Muscle layer of duodenum (tissue), 2 donors: ENCODE results near the gene WWOX.

Source experiments
- H3K27ac ChIP-seq: one replicate; pipeline ENCODE4 v1.7.0; 2013; ENCODE audit warnings: mild to moderate bottlenecking, low read length
- H3K27me3 ChIP-seq: one replicate; pipeline ENCODE4 v1.7.0; 2013; ENCODE audit warnings: low read depth, mild to moderate bottlenecking, control low read depth, low read length
- H3K36me3 ChIP-seq, 2 donors: one replicate each; pipeline ENCODE4 v1.7.0; 2013; ENCODE audit warnings: low read length in 2 of 2, control low read depth in 1 of 2, mild to moderate bottlenecking in 1 of 2; ENCODE audit not compliant: insufficient read depth in 2 of 2, control insufficient read depth in 1 of 2
- H3K4me1 ChIP-seq, 2 donors: one replicate each; pipeline ENCODE4 v1.7.0; 2013; ENCODE audit warnings: low read length in 2 of 2, mild to moderate bottlenecking in 2 of 2, control low read depth in 1 of 2, moderate library complexity in 1 of 2; ENCODE audit not compliant: insufficient read depth in 2 of 2, control insufficient read depth in 1 of 2
- H3K4me3 ChIP-seq, 2 donors: one replicate each; pipeline ENCODE4 v1.7.0; 2013; ENCODE audit warnings: low read length in 2 of 2, low read depth in 1 of 2, mild to moderate bottlenecking in 1 of 2
- H3K9me3 ChIP-seq, 2 donors: one replicate each; pipeline ENCODE4 v1.7.0; 2013; ENCODE audit warnings: low read length in 2 of 2, control low read depth in 1 of 2, mild to moderate bottlenecking in 1 of 2; ENCODE audit not compliant: control insufficient read depth in 1 of 2
- donor health status: healthy.

Gene WWOX

DNA sequence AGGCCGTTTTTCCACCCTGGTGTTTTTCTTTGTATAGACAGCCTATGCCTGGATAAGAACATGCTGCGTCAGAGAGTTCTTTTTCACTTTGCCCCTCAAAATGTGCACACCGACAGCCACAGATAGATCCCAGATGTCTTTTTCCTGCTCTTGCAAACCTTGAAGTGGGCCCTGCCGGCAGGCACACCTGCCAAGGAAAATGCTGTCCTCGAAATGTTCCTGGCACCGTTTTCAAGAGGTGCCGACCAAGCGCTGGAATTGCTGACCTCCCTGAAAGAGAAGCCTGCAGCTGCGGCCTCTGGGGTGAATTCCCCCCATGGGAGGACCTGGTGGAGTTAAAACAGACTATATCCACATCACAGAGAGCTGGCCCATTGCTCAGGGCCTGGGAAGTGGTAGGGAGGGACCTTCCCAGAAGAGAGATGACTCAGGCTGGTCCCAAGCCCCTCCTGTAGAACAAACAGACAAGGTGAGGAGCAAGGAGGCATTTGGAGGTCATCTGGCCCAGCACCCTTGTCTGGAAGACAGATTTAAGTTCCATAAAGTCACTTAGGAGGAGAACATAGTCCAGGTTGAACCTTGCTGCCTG, 833.0 kb downstream of the WWOX start:
- Histone ChIP-seq H3K27ac (no peak overlapping the region), H3K27me3 (no peaks in the 10 kb centered on the region), H3K4me1 (no peaks in the 10 kb centered on the region), H3K9me3 (no peaks in the 10 kb centered on the region), H3K4me3 (no peak overlapping the region), H3K36me3 (no peaks in the 10 kb centered on the region)

- Histone ChIP-seq H3K27me3 (no peaks in the 10 kb centered on the region), H3K4me3 (no peak overlapping the region), H3K36me3 (no peaks in the 10 kb centered on the region), H3K9me3 (no peaks in the 10 kb centered on the region), H3K27ac (no peak overlapping the region), H3K4me1 (no peaks in the 10 kb centered on the region)
Observed at GRCh38 chr16:78936060-78936459, 836.6 kb downstream of the WWOX start.

DNA sequence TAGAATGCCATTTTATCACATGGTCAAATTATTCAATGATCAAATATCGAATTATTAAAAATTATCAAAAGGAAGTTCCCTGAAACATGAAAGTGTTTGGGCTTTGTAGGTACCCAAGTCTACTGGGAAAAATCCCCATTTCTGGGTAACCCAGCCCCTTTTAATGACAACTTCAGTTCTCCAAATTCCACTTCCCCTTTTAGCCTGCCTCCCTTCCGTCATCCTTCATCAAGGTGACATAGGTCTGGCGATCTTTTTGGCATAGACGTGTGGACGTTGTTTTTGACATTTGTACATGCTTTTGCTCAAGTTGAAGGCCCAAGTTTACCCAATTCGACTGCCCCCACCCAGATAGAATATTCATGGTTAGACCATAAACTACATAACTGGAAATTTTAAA, 840.1 kb downstream of the WWOX start:
- no peaks in the 10 kb centered on the region for H3K9me3 ChIP-seq

GRCh38 chr16:78942625-78943245, 843.3 kb downstream of the WWOX start:
- Histone ChIP-seq H3K9me3 (no peaks in the 10 kb centered on the region), H3K4me3 (no peak overlapping the region), H3K4me1 (no peaks in the 10 kb centered on the region), H3K27me3 (no peaks in the 10 kb centered on the region), H3K27ac (no peak overlapping the region), H3K36me3 (no peaks in the 10 kb centered on the region)

More for the DNA sequence above, 840.1 kb downstream of the WWOX start:
- H3K27ac ChIP-seq: no peak overlapping the region
- H3K27me3 ChIP-seq: no peaks in the 10 kb centered on the region
- H3K36me3 ChIP-seq: no peaks in the 10 kb centered on the region
- no peak overlapping the region for H3K4me3 ChIP-seq
- H3K4me1 ChIP-seq: no peaks in the 10 kb centered on the region

DNA sequence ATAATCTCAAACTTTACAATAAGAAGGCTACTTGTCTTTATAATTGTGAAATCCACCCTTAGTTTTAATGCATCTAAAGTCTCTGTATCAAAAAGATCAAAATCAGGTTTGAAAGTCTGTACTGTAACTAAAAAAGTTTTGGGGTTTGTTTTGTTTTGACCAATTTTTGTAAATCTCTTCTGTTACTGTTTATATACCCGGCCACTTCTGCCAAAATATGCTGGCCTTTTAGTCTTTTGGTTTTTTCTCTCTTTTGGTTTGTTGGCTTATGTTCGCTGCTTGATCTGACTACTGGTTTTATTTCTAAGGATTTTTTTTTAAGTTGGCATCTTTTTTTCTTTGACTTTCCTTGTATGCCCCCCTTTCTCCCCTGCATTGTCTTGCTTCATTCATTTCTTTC, 845.9 kb downstream of the WWOX start:
- no peaks in the 10 kb centered on the region for H3K4me1 ChIP-seq
- H3K27ac ChIP-seq: no peak overlapping the region
- H3K4me3 ChIP-seq: no peak overlapping the region
- no peaks in the 10 kb centered on the region for H3K9me3 ChIP-seq
- H3K27me3 ChIP-seq: no peaks in the 10 kb centered on the region
- H3K36me3 ChIP-seq: no peaks in the 10 kb centered on the region

- Histone ChIP-seq H3K36me3 (no peaks in the 10 kb centered on the region), H3K27ac (no peak overlapping the region), H3K27me3 (no peaks in the 10 kb centered on the region), H3K4me1 (no peaks in the 10 kb centered on the region), H3K9me3 (no peaks in the 10 kb centered on the region), H3K4me3 (no peak overlapping the region)
Observed at GRCh38 chr16:78946556-78946955, 847.1 kb downstream of the WWOX start.

DNA sequence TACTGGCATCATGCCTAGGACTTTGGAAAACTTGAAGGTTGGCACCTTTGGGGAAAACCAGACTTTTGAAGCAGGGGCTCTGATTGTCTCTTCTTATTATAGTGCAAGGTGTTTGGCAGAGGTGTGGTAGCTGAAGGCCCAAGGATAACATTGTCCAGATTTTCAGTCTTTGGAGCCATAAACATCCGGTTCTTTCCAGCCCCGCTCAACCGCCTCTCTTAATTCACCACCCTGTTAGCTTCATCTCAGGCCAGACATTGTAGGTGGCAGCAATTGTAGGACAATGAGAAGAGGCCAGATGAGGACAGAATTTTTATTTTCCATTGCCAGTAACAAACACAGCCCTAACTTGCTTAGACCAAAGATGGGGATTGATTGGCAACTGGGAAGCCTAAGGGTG, 851.3 kb downstream of the WWOX start:
- no peaks in the 10 kb centered on the region for H3K4me1 ChIP-seq
- no peak overlapping the region for H3K4me3 ChIP-seq
- no peaks in the 10 kb centered on the region for H3K27me3 ChIP-seq
- H3K27ac ChIP-seq: no peak overlapping the region
- no peaks in the 10 kb centered on the region for H3K9me3 ChIP-seq
- H3K36me3 ChIP-seq: no peaks in the 10 kb centered on the region

DNA sequence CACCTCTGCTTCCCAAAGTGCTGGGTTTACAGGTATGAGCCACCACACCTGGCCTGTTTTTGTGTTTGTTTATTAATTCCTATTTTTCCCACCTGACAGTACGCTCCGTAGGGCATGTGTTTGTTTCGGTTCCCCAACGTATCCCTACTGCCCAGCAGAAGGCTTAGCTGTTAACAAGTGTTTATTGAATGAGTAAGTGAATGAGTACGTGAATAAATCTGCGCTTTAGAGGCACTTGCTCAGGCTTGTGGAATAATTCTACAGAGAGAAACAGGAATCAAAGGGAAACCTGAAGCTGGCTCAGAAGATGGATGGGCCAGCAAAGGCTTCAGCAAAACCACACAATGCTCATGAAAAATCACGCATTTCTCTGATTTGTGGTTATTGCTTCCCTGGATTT, 853.2 kb downstream of the WWOX start:
- no peaks in the 10 kb centered on the region for H3K4me1 ChIP-seq
- no peaks in the 10 kb centered on the region for H3K27me3 ChIP-seq
- H3K9me3 ChIP-seq: no peaks in the 10 kb centered on the region
- H3K27ac ChIP-seq: no peak overlapping the region
- H3K36me3 ChIP-seq: no peaks in the 10 kb centered on the region
- no peak overlapping the region for H3K4me3 ChIP-seq

DNA sequence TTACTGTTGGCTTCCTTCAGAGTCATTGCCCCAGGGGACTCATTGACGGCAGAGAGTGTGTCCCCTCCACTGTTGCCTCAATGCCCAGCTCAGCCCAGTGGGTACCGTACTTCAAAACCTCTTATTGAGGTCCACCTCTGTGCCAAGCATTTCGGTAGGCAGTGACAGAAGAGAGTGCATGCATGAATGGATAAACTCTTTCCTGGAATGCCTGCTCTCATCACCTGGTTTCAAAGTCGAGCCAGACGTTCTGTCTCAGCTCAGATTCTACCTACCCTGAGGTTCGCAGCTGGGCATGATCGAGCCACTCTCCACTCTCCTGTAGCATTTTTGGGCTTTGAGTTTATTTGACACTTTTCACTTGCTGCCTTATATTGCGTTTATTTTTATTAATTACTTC, 854.1 kb downstream of the WWOX start:
- Histone ChIP-seq H3K27ac (no peak overlapping the region), H3K9me3 (no peaks in the 10 kb centered on the region), H3K4me3 (no peak overlapping the region), H3K36me3 (no peaks in the 10 kb centered on the region), H3K27me3 (no peaks in the 10 kb centered on the region), H3K4me1 (no peaks in the 10 kb centered on the region)

DNA sequence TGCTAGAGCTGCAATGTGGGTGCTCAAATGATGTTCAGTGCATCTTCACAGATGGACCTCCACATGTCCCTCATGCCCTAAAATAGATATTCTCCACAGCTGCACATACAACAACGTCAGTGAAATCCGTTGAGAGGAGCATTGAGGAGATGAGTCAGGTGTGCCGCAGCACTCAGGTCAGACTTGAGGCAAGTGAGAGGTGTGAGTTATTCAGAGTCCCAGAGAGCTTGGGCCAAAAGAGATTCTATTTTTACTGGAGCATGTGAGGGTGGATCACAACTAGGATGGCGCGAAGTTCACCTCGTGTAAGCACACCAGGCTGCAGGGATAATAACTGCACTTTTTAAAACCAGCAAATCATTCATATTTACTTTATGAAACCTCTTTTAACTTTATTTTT, 855.8 kb downstream of the WWOX start:
- Histone ChIP-seq H3K27ac (no peak overlapping the region), H3K36me3 (no peaks in the 10 kb centered on the region), H3K4me1 (no peaks in the 10 kb centered on the region), H3K4me3 (no peak overlapping the region), H3K9me3 (no peaks in the 10 kb centered on the region), H3K27me3 (no peaks in the 10 kb centered on the region)

GRCh38 chr16:78956859-78957258, 857.4 kb downstream of the WWOX start:
- H3K27ac ChIP-seq: no peak overlapping the region
- H3K4me3 ChIP-seq: no peak overlapping the region
- H3K36me3 ChIP-seq: no peaks in the 10 kb centered on the region
- H3K27me3 ChIP-seq: no peaks in the 10 kb centered on the region
- H3K9me3 ChIP-seq: no peaks in the 10 kb centered on the region
- no peaks in the 10 kb centered on the region for H3K4me1 ChIP-seq
